Left ventricle myocardium inferior (tissue), 1 donor: ENCODE data around the gene CIB1. TPM values are rescaled to one million over a fixed set of nuclear protein-coding genes. Genes with fewer than 3 reads are reported as not detected.

Experiments used
- DNase-seq: peaks from one replicate; pipeline ENCODE4 v3.0.0-alpha.2; 2020
- H3K27ac ChIP-seq: fragments of 200-600 bp; replicated peaks from 2 replicates; pipeline ENCODE4 v1.8.0; 2021
- H3K27me3 ChIP-seq: fragments of 200-600 bp; 2 replicates; pipeline ENCODE4 v1.8.0; 2021; ENCODE audit warnings: low read depth
- H3K36me3 ChIP-seq: fragments of 200-600 bp; 2 replicates; pipeline ENCODE4 v1.8.0; 2021
- H3K4me1 ChIP-seq: fragments of 200-600 bp; 2 replicates; pipeline ENCODE4 v1.8.0; 2021
- H3K4me3 ChIP-seq: fragments of 200-600 bp; 2 replicates; pipeline ENCODE4 v1.8.0; 2021; ENCODE audit warnings: mild to moderate bottlenecking, moderate library complexity
- H3K9me3 ChIP-seq: fragments of 200-600 bp; replicated peaks from 2 replicates; pipeline ENCODE4 v1.8.0; 2021
- intact Hi-C: fragments of 100-400 bp; cut with micrococcal nuclease; formaldehyde crosslinking; loops from one replicate; pipeline ENCODE4 v1.11.0; 2022
- total RNA-seq: library from RNA; stranded (reverse); fragmentation: NEBNext Ultra II Directional; extraction: Animal tissue kit (Norgen Biotek cat#: 25700); gene quantifications from one replicate; pipeline ENCODE4 v1.2.1, GENCODE V29; 2021
- TF ChIP-seq, protein P1 (sequence below): fragments of 200-600 bp; IDR thresholded peaks from 2 replicates; pipeline ENCODE4 v1.8.0; 2021; ENCODE audit warnings: antibody characterized with exemption, mild to moderate bottlenecking, borderline replicate concordance
- donor health status: DM: no; HTN: yes; CAD: no; lungs with severe emphysema.

CIB1 gene
- total RNA-seq, 1 donor from 2014 or later = 69.6 TPM

- TF ChIP-seq, protein P1, sequence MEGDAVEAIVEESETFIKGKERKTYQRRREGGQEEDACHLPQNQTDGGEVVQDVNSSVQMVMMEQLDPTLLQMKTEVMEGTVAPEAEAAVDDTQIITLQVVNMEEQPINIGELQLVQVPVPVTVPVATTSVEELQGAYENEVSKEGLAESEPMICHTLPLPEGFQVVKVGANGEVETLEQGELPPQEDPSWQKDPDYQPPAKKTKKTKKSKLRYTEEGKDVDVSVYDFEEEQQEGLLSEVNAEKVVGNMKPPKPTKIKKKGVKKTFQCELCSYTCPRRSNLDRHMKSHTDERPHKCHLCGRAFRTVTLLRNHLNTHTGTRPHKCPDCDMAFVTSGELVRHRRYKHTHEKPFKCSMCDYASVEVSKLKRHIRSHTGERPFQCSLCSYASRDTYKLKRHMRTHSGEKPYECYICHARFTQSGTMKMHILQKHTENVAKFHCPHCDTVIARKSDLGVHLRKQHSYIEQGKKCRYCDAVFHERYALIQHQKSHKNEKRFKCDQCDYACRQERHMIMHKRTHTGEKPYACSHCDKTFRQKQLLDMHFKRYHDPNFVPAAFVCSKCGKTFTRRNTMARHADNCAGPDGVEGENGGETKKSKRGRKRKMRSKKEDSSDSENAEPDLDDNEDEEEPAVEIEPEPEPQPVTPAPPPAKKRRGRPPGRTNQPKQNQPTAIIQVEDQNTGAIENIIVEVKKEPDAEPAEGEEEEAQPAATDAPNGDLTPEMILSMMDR = no peak
- Histone ChIP-seq H3K27ac (no peak overlapping the region), H3K4me1 (peaks cover 22% of the 10 kb centered on the region), H3K27me3 (no peaks in the 10 kb centered on the region), H3K36me3 (peaks cover 27% of the 10 kb centered on the region), H3K4me3 (no peak overlapping the region), H3K9me3 (no peaks in the 10 kb centered on the region)
- intact Hi-C loops = loop anchor here (5.0 kb wide), 1 partner anchor 56 kb away; no protein-coding TSS in a partner anchor
- no peak for DNase-seq
These were observed 15.9 kb downstream of the CIB1 start for GRCh38 chr15:90217671-90218394.

DNA sequence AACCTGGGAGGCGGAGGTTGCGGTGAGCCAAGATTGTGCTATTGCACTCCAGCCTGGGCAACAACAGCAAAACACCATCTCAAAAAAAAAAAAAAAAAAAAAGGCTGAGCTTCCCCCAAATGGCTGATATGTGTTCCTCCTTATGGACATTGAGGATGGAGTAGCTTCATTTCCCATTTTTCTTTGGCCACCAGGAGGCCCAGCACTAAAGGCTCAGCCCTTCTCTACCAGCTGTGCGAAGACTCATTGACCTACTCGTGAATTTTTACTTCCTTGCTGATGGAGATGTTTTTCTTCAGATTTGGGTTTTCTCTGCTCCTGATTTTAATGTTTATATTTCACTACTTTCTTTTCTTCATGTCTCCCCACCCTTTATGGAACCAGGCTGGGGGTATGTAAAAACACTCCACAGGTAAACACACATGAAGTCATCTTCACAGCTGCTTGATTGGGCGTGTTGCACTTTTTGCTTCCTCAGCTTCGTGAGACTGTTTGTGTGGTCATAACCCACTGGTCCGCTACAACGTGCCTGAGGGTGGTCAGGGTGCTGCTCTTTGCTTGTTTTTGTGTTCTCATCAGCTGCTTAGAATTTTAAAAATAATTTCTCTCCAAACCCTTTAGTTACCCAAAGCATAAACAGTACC lies 19.1 kb downstream of the CIB1 start:
- DNase-seq = no peak
- Histone ChIP-seq H3K4me1 (peaks cover 40% of the 10 kb centered on the region), H3K36me3 (peaks cover 17% of the 10 kb centered on the region), H3K9me3 (no peaks in the 10 kb centered on the region), H3K27me3 (no peaks in the 10 kb centered on the region), H3K4me3 (no peak overlapping the region), H3K27ac (no peak overlapping the region)
- intact Hi-C loops = loop anchor here (5.0 kb wide), 1 partner anchor 52 kb away; no protein-coding TSS in a partner anchor
- TF ChIP-seq, protein P1 = peak; percentile 37

- Histone ChIP-seq H3K36me3 (peaks cover 17% of the 10 kb centered on the region), H3K27ac (peak overlapping the region; percentile 19), H3K4me1 (peaks cover 42% of the 10 kb centered on the region), H3K27me3 (no peaks in the 10 kb centered on the region), H3K9me3 (no peaks in the 10 kb centered on the region), H3K4me3 (no peak overlapping the region)
- TF ChIP-seq, protein P1 = no peak
- intact Hi-C loops = no loop called here
- no peak for DNase-seq
These were observed 19.9 kb downstream of the CIB1 start for GRCh38 chr15:90213818-90214204.

- no peak for DNase-seq
- peaks cover 42% of the 10 kb centered on the region for H3K4me1 ChIP-seq
- no peaks in the 10 kb centered on the region for H3K27me3 ChIP-seq
- intact Hi-C loops = no loop called here
- peak overlapping the region; percentile 19 for H3K27ac ChIP-seq
- TF ChIP-seq, protein P1 = no peak
- H3K9me3 ChIP-seq = no peaks in the 10 kb centered on the region
- H3K36me3 ChIP-seq = peaks cover 17% of the 10 kb centered on the region
- H3K4me3 ChIP-seq = no peak overlapping the region
These were observed 20.5 kb downstream of the CIB1 start for GRCh38 chr15:90213122-90213817.

DNA sequence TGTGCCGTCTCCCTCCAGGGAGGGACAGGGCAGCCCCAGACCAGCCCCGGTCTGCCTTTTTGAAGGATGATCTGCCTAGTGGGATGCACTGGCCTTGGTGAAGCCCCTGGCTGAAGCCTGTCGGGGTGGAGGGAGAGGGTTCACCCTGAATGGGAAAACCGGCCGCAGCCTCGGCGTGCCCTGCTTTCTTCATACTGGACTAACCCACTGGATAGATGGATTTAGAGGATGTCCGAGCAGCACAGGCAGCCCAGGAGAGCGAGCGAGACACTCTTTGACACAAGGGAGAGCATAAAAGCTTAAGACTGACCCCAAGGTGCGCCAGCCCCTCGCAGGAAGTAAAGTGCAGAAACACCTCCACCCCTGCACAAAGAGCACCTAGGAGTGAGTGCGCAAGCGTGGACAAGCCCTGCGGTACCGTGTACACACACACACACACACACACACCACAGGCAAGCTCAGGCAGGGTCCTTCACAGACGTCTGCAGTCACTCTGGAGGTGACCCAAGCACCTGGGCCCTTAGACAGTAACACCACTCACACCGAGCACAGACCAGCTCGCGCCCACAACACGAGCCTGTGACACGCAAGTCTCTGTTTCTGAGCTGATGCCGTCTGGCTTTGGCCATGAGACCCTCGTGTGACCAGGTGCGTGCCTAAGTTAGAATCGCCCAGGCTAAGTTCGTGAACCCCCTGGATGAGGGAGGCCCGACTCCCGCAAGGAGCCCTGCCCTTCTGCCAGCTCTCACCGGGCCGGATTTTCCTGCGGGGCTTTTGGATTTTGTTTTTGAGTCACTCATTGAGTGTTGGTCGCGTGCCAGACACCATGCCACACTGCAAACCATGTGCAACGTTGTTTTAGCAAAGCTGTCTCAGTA lies 21.3 kb downstream of the CIB1 start:
- intact Hi-C loops = no loop called here
- H3K27ac ChIP-seq = no peak overlapping the region
- H3K36me3 ChIP-seq = peaks cover 9% of the 10 kb centered on the region
- TF ChIP-seq, protein P1 = no peak
- peaks cover 45% of the 10 kb centered on the region for H3K4me1 ChIP-seq
- no peak overlapping the region for H3K4me3 ChIP-seq
- DNase-seq = no peak
- no peaks in the 10 kb centered on the region for H3K9me3 ChIP-seq
- no peaks in the 10 kb centered on the region for H3K27me3 ChIP-seq
